ENCODE results near the gene KCTD20. TPM values are rescaled to one million over a fixed set of nuclear protein-coding genes. Genes with fewer than 3 reads are reported as not detected.

Gene KCTD20
- total and polyA plus RNA-seq, 9 of the 15 experiments (the other 6 are each of a cell fraction or from before 2014, with no cell fraction given): 28.9 to 160 (median 70.6) TPM

- TF ChIP-seq PREB (CRISPR knock-in tag; IDR thresholded peaks at IDR 0.05) (0 out of 2 replicates have a peak, but pooled peaks have one; percentile 4), TEAD2 (tag; IDR thresholded peaks at IDR 0.05) (no peak), SIN3A (IDR thresholded peaks at IDR 0.05; ENCODE audit: borderline replicate concordance in 2 of 2, control insufficient read depth in 1 of 2, low read depth in 2 of 2, low read length in 2 of 2) (no peak)
Observed at GRCh38 chr6:36422714-36423100, 20.1 kb upstream of the KCTD20 start (continued).

- peak; percentile 96 for ATAC-seq
- intact Hi-C loops (cut with micrococcal nuclease): loop anchor here (1.0 to 10.0 kb wide), 5 partner anchors 18 to 252 kb away; partner anchors contain the start of genes CDKN1A, SRSF3 and STK38
- Histone ChIP-seq H3K27me3 (ENCODE audit: control insufficient read depth in 2 of 2, insufficient read depth in 2 of 2, low read length in 2 of 2) (no peaks in the 10 kb centered on the region), H3K27ac (ENCODE audit: extremely low read depth, low read depth, low read length) (peak overlapping the region; percentile 75), H3K4me3 (peak overlapping the region; percentile 32), H3K4me1 (replicated peaks in 1 of 2; ENCODE audit: control insufficient read depth in 2 of 2, insufficient read depth in 2 of 2, low read length in 2 of 2) (peaks cover 13 to 15% of the 10 kb centered on the region in 2 experiments; a peak in 4 of 5 replicates), H3K79me2 (ENCODE audit: control insufficient read depth, insufficient read depth, low read length) (no peaks in the 10 kb centered on the region), H3K4me2 (ENCODE audit: insufficient read depth, low read length) (peak overlapping the region; percentile 88), H4K20me1 (replicated peaks; ENCODE audit: control insufficient read depth, insufficient read depth, low read length) (no peaks in the 10 kb centered on the region), H3K9me3 (replicated peaks; ENCODE audit: control insufficient read depth, insufficient read depth, low read depth, low read length) (no peaks in the 10 kb centered on the region), H3K36me3 (ENCODE audit: control insufficient read depth, insufficient read depth, low read length) (no peaks in the 10 kb centered on the region), H2AFZ (ENCODE audit: low read depth, low read length) (peak overlapping the region; percentile 93), H3K9ac (ENCODE audit: insufficient read depth in 1 of 2, low read depth in 2 of 2, low read length in 2 of 2) (peak overlapping the region; percentile 74 to 87; a peak in 3 of 4 replicates), H3K9me1 (ENCODE audit: control insufficient read depth, insufficient read depth, low read length) (no peaks in the 10 kb centered on the region)
- WGBS (ENCODE audit: insufficient coverage, low coverage, missing lambda C conversion rate): 1% methylated on average over 51 of the region's 51 CpGs
- in situ Hi-C loops (cut with MboI): no loop called here
- ChIA-PET POLR2A (interaction anchor here (0.6 to 2.2 kb wide), 18 partner anchors 9 to 1681 kb away, joined by 3 to 22 read pairs (median 4); partner anchors contain the start of genes SRSF3 and ZNF76), CTCF (ENCODE audit: low intra/inter-chr PET ratio) (interaction anchor here (1.8 to 1.9 kb wide), 2 partner anchors 20 to 156 kb away, joined by 7 to 13 read pairs; partner anchors contain the start of genes KCTD20 and PXT1)
- TSS peak; percentile 73 for BruUV-seq (replicated peaks)
- peak; percentile 99 to 100 (median 100) for DNase-seq (ENCODE audit: extremely low read depth in 1 of 4, low spot score in 3 of 4)
- FAIRE-seq: peak; percentile 97
- TF ChIP-seq DPF2 (IDR thresholded peaks at IDR 0.05): peak; percentile 52; the same call in 1 of the 2 replicates
- no peak for TF ChIP-seq HOMEZ (CRISPR knock-in tag; IDR thresholded peaks at IDR 0.05)
- TF ChIP-seq DEAF1 (CRISPR knock-in tag; IDR thresholded peaks at IDR 0.05): peak; percentile 76
- no peak for TF ChIP-seq PRMT5 (CRISPR knock-in tag; IDR thresholded peaks at IDR 0.05)
- peak; percentile 50; the same call in 1 of the 2 replicates for TF ChIP-seq SAFB (IDR thresholded peaks at IDR 0.05; ENCODE audit: borderline replicate concordance, low read depth, low read length)
- no peak for TF ChIP-seq SMARCA4 (IDR thresholded peaks at IDR 0.05)
- no peak for TF ChIP-seq ESRRB (CRISPR knock-in tag; IDR thresholded peaks at IDR 0.05; ENCODE audit: borderline replicate concordance)
- no peak for TF ChIP-seq EZH2 (IDR thresholded peaks at IDR 0.05; ENCODE audit: borderline replicate concordance, low read depth, low read length)
- TF ChIP-seq ZNF696 (CRISPR knock-in tag; conservative IDR thresholded peaks at IDR 0.05): no peak
- no peak for TF ChIP-seq ZNF277 (CRISPR knock-in tag; IDR thresholded peaks at IDR 0.05; ENCODE audit: borderline replicate concordance)
Observed at GRCh38 chr6:36423101-36423824, 19.5 kb upstream of the KCTD20 start.
